ENCODE measurements around the gene PRTG. TPM values are rescaled to one million over a fixed set of nuclear protein-coding genes. Genes with fewer than 3 reads are reported as not detected.

The PRTG gene
- total and polyA plus RNA-seq, 10 of the 15 experiments (the other 5 are each of a cell fraction or from before 2014, with no cell fraction given): under 0.01 to 0.25 TPM; not detected in 8

DNA sequence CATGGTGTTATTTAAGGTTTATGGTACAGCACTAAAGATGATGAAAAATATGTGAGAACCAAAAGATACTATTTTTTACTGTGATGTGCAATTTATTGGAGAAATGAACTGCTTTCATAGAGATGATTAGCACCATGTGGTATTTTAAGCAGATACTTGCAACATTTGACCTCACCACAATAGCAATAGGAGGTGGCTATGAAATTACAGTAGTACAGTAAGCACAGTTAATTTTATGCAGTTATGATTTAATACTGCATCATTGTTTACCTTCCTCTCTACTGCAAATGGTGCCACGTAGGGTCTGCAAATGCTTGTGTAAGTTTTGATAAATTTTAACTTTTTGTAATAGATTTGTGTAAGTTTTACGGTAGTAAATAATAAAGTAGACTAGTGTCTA lies 168.9 kb downstream of the PRTG start:
- no peak for ATAC-seq
- no peak for DNase-seq (ENCODE audit: low read depth, low spot score)
- Histone ChIP-seq H3K4me1 (ENCODE audit: control insufficient read depth, insufficient read depth, low read length) (no peaks in the 10 kb centered on the region), H4K20me1 (ENCODE audit: control insufficient read depth, insufficient read depth) (no peaks in the 10 kb centered on the region), H3K4me2 (ENCODE audit: control insufficient read depth, insufficient read depth) (no peak overlapping the region), H3K79me2 (ENCODE audit: control insufficient read depth, insufficient read depth, low read length) (no peaks in the 10 kb centered on the region), H3K27ac (ENCODE audit: control insufficient read depth, insufficient read depth) (no peak overlapping the region), H3K9me3 (replicated peaks; ENCODE audit: control insufficient read depth, insufficient read depth, low read length) (no peaks in the 10 kb centered on the region), H3K4me3 (no peak overlapping the region), H2AFZ (ENCODE audit: control insufficient read depth, low read depth, low read length) (no peak overlapping the region), H3K9ac (ENCODE audit: control insufficient read depth, insufficient read depth, low read length) (no peak overlapping the region), H3K27me3 (replicated peaks in 1 of 2; ENCODE audit: control insufficient read depth in 2 of 2, insufficient read depth in 2 of 2, low read length in 1 of 2) (no peaks in the 10 kb centered on the region), H3K36me3 (ENCODE audit: control insufficient read depth in 2 of 2, insufficient read depth in 2 of 2, low read length in 1 of 2) (no peaks in the 10 kb centered on the region)
- ChIA-PET RAD21 (ENCODE audit: unreplicated experiment) (no interaction called here), SMC1A (ENCODE audit: uncharacterized antibody, unreplicated experiment) (no interaction called here), CTCF (no interaction called here), POLR2A (no interaction called here)
- intact Hi-C loops (cut with micrococcal nuclease; ENCODE audit: unreplicated experiment) (no loop called here), in situ Hi-C loops (cut with MboI) (no loop called here)
- WGBS (ENCODE audit: insufficient coverage, insufficient replicate concordance, low lambda C conversion rate, missing lambda C conversion rate): 50% methylated on average over 2 of the region's 2 CpGs
- no TSS peak for BruUV-seq (replicated peaks)
- FAIRE-seq: no peak
- TF ChIP-seq TCF7 (IDR thresholded peaks at IDR 0.05; ENCODE audit: borderline replicate concordance) (no peak), ESRRA (IDR thresholded peaks at IDR 0.05; ENCODE audit: low read length) (no peak), POU2F2 (IDR thresholded peaks at IDR 0.05; ENCODE audit: borderline replicate concordance, low read depth, low read length) (no peak), POLR2A (IDR thresholded peaks at IDR 0.05; ENCODE audit: low read depth, low read length) (no peak), NBN (IDR thresholded peaks at IDR 0.05) (no peak), ZNF217 (IDR thresholded peaks at IDR 0.05) (no peak), CEBPB (IDR thresholded peaks at IDR 0.05; ENCODE audit: borderline replicate concordance in 1 of 2, low read depth in 2 of 2, low read length in 2 of 2) (no peak), SREBF2 (IDR thresholded peaks at IDR 0.05; ENCODE audit: low read length) (no peak), CREM (IDR thresholded peaks at IDR 0.05; ENCODE audit: low read depth) (no peak), TCF12 (IDR thresholded peaks at IDR 0.05; ENCODE audit: low read depth, low read length) (no peak), POLR2AphosphoS2 (IDR thresholded peaks at IDR 0.05; ENCODE audit: low read depth, low read length) (no peak), SRF (IDR thresholded peaks at IDR 0.05; ENCODE audit: low read depth in 2 of 2, low read length in 2 of 2) (no peak)
- TF ChIP-seq, protein P1, sequence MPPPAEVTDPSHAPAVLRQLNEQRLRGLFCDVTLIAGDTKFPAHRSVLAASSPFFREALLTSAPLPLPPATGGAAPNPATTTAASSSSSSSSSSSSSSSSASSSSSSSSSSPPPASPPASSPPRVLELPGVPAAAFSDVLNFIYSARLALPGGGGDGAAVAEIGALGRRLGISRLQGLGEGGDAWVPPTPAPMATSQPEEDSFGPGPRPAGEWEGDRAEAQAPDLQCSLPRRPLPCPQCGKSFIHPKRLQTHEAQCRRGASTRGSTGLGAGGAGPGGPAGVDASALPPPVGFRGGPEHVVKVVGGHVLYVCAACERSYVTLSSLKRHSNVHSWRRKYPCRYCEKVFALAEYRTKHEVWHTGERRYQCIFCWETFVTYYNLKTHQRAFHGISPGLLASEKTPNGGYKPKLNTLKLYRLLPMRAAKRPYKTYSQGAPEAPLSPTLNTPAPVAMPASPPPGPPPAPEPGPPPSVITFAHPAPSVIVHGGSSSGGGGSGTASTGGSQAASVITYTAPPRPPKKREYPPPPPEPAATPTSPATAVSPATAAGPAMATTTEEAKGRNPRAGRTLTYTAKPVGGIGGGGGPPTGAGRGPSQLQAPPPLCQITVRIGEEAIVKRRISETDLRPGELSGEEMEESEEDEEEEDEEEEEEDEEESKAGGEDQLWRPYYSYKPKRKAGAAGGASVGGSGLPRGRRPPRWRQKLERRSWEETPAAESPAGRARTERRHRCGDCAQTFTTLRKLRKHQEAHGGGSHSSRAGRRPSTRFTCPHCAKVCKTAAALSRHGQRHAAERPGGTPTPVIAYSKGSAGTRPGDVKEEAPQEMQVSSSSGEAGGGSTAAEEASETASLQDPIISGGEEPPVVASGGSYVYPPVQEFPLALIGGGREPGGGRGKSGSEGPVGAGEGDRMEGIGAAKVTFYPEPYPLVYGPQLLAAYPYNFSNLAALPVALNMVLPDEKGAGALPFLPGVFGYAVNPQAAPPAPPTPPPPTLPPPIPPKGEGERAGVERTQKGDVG (CRISPR knock-in tag; IDR thresholded peaks at IDR 0.05): no peak
- TF ChIP-seq, protein P2, sequence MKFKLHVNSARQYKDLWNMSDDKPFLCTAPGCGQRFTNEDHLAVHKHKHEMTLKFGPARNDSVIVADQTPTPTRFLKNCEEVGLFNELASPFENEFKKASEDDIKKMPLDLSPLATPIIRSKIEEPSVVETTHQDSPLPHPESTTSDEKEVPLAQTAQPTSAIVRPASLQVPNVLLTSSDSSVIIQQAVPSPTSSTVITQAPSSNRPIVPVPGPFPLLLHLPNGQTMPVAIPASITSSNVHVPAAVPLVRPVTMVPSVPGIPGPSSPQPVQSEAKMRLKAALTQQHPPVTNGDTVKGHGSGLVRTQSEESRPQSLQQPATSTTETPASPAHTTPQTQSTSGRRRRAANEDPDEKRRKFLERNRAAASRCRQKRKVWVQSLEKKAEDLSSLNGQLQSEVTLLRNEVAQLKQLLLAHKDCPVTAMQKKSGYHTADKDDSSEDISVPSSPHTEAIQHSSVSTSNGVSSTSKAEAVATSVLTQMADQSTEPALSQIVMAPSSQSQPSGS (IDR thresholded peaks at IDR 0.05; ENCODE audit: low read length): no peak
- TF ChIP-seq, protein P3, sequence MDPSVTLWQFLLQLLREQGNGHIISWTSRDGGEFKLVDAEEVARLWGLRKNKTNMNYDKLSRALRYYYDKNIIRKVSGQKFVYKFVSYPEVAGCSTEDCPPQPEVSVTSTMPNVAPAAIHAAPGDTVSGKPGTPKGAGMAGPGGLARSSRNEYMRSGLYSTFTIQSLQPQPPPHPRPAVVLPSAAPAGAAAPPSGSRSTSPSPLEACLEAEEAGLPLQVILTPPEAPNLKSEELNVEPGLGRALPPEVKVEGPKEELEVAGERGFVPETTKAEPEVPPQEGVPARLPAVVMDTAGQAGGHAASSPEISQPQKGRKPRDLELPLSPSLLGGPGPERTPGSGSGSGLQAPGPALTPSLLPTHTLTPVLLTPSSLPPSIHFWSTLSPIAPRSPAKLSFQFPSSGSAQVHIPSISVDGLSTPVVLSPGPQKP (IDR thresholded peaks at IDR 0.05; ENCODE audit: low read depth, low read length): no peak
